IPS-NIHi7 (cell line): ENCODE data around the gene SLAIN1.
"Not testable (repeated sequence)": the region's sequence is repeated elsewhere in the genome, so short reads cannot be mapped to it uniquely, and the experiment has no call there.

ENCODE experiments used
- DNase-seq: peaks from one replicate; pipeline ENCODE4 v3.0.0; 2012; ENCODE audit warnings: mixed read lengths; ENCODE audit errors: extremely low spot score

SLAIN1 gene

GRCh38 chr13:77697217-77698103 is at the start of gene SLAIN1:
TSS of gene SLAIN1 (plus strand) at chr13:77697687. CDS start at chr13:77697914, 227 bp downstream.
- DNase-seq, result peak; percentile 97

- no peak for DNase-seq
These were observed 47.1 kb upstream of the SLAIN1 start for GRCh38 chr13:77650409-77650808.

GRCh38 chr13:77653301-77653700 is 44.2 kb upstream of the SLAIN1 start:
- DNase-seq, result no peak

GRCh38 chr13:77660016-77660415 is 37.5 kb upstream of the SLAIN1 start:
- not testable (repeated sequence) for DNase-seq

- DNase-seq, result no peak
These were observed 36.6 kb upstream of the SLAIN1 start for GRCh38 chr13:77660841-77661250.

- not testable (repeated sequence) for DNase-seq
These were observed 35.2 kb upstream of the SLAIN1 start for GRCh38 chr13:77662301-77662700.

- DNase-seq, result not testable (repeated sequence)
These were observed 34.7 kb upstream of the SLAIN1 start for GRCh38 chr13:77662831-77663230.

GRCh38 chr13:77674852-77675251 is 22.6 kb upstream of the SLAIN1 start:
- no peak for DNase-seq

- DNase-seq, result no peak
These were observed 18.7 kb upstream of the SLAIN1 start for GRCh38 chr13:77678691-77679235.

- DNase-seq, result no peak
These were observed 9.7 kb upstream of the SLAIN1 start for GRCh38 chr13:77687799-77688198.

GRCh38 chr13:77691871-77692270 is 5.6 kb upstream of the SLAIN1 start:
- no peak for DNase-seq

- DNase-seq, result no peak
These were observed 4.6 kb upstream of the SLAIN1 start for GRCh38 chr13:77692746-77693448.

GRCh38 chr13:77693449-77693940 is 4.0 kb upstream of the SLAIN1 start:
- no peak for DNase-seq

GRCh38 chr13:77696006-77696878 is 1.2 kb upstream of the SLAIN1 start:
- DNase-seq, result no peak

- no peak for DNase-seq
These were observed 639 bp upstream of the SLAIN1 start for GRCh38 chr13:77696879-77697216.

GRCh38 chr13:77698201-77699058 is 943 bp downstream of the SLAIN1 start:
- peak; percentile 42 for DNase-seq

GRCh38 chr13:77699059-77699680 is 1.7 kb downstream of the SLAIN1 start:
- no peak for DNase-seq

GRCh38 chr13:77701305-77701704 is 3.8 kb downstream of the SLAIN1 start:
- DNase-seq, result no peak

- no peak for DNase-seq
These were observed 4.9 kb downstream of the SLAIN1 start for GRCh38 chr13:77702366-77702765.

- no peak for DNase-seq
These were observed 5.9 kb downstream of the SLAIN1 start for GRCh38 chr13:77703408-77703807.
